ENCODE data around the gene SLC25A6.
A peak's percentile ranks its signal among the peaks of the same experiment; 100 is the strongest.
"Not testable (repeated sequence)": the region's sequence is repeated elsewhere in the genome, so short reads cannot be mapped to it uniquely, and the experiment has no call there.

The SLC25A6 gene

GRCh38 chrX:1351981-1352714, 39.8 kb downstream of the SLC25A6 start:
- DNase-seq, result no peak

- DNase-seq, result not testable (repeated sequence)
These were observed 42.3 kb downstream of the SLC25A6 start for GRCh38 chrX:1349606-1350005.

- DNase-seq, result peak; percentile 79
These were observed 50.2 kb downstream of the SLC25A6 start for GRCh38 chrX:1341545-1342184.

GRCh38 chrX:1336948-1337779, 54.7 kb downstream of the SLC25A6 start:
- DNase-seq, result no peak

GRCh38 chrX:1336331-1336943, 55.5 kb downstream of the SLC25A6 start, which contains the start of gene IL3RA:
IL3RA (plus strand) TSS chrX:1336785; CDS start chrX:1341766, 4,981 bp downstream.
- peak; percentile 89 for DNase-seq
